Gastrocnemius medialis (tissue), 4 donors: ENCODE data around the gene KHDRBS2. TPM values are rescaled to one million over a fixed set of nuclear protein-coding genes. Genes with fewer than 3 reads are reported as not detected.

Experiments
- ATAC-seq, 2 donors: fragments of 150-250 bp; one replicate each; pipeline ENCODE4 v1.9.1; 2016
- DNase-seq, 2 donors: peaks; one replicate each; pipeline ENCODE4 v3.0.0-alpha.2; 2019
- H3K27ac ChIP-seq, 4 donors: fragments of 200-600 bp; sonication (generic); 1 replicate in 1 of 4; 2 replicates in 3 of 4; pipeline ENCODE4 v1.5.1; 2016 to 2018; ENCODE audit warnings: mild to moderate bottlenecking in 2 of 4, moderate library complexity in 1 of 4
- H3K27me3 ChIP-seq, 3 donors: fragments of 200-600 bp; sonication (generic) in 2 of 3; 1 replicate in 1 of 3; 2 replicates in 2 of 3; pipeline versions ENCODE4 v1.5.1 to v1.6.0; 2016 to 2019; ENCODE audit warnings: mild to moderate bottlenecking in 1 of 3, moderate library complexity in 1 of 3
- H3K36me3 ChIP-seq, 2 donors: fragments of 200-600 bp; sonication (generic) in 1 of 2; one replicate each; pipeline ENCODE4 v1.5.1; 2017 to 2018
- H3K4me1 ChIP-seq, 2 donors: fragments of 200-600 bp; sonication (generic) in 1 of 2; one replicate each; pipeline ENCODE4 v1.5.1; 2016 to 2017; ENCODE audit warnings: mild to moderate bottlenecking in 2 of 2
- H3K4me3 ChIP-seq, 4 donors: fragments of 200-600 bp; sonication (generic) in 3 of 4; 1 replicate in 1 of 4; 2 replicates in 3 of 4; pipeline ENCODE4 v1.5.1; 2016 to 2019; ENCODE audit warnings: mild to moderate bottlenecking in 2 of 4
- H3K9me3 ChIP-seq, 3 donors: fragments of 200-600 bp; sonication (generic) in 2 of 3; 1 replicate in 1 of 3; 2 replicates in 2 of 3; pipeline ENCODE4 v1.5.1; 2016 to 2019
- POLR2A ChIP-seq, 2 donors: fragments of 450-650 bp; IDR thresholded peaks; one replicate each; pipeline ENCODE4 v1.6.1; 2017; ENCODE audit warnings: antibody characterized with exemption in 2 of 2, mild to moderate bottlenecking in 2 of 2, moderate library complexity in 2 of 2
- in situ Hi-C, 4 donors: fragments of 200-750 bp; cut with MboI; loops; one replicate each; pipeline versions ENCODE4 v1.15.0 to v1.8.0; 2017; ENCODE audit warnings: low sequenced_read_pairs in 4 of 4
- intact Hi-C: fragments of 100-400 bp; cut with DNase I; formaldehyde crosslinking; loops from one replicate; pipeline ENCODE4 v1.15.1; 2023; ENCODE audit warnings: low total_unique reads
- total RNA-seq, 4 donors: library from RNA; depleted of rRNA; stranded (reverse); fragments of >200 nt; gene quantifications; one replicate each; pipeline versions ENCODE4 v1.1.0 to v1.2.3, GENCODE V29; 2016
- TF ChIP-seq, protein P1 (sequence below), 5 experiments: fragments of 450-650 bp in 3 of 5; fragments of 200-600 bp in 2 of 5; sonication (generic) in 2 of 5; IDR thresholded peaks in 4 of 5; conservative IDR thresholded peaks in 1 of 5; 1 replicate in 4 of 5; 2 replicates in 1 of 5; pipeline ENCODE4 v1.5.1; 2016 to 2019; ENCODE audit warnings: antibody characterized with exemption in 5 of 5, mild to moderate bottlenecking in 3 of 5, moderate library complexity in 3 of 5

KHDRBS2 gene
- total RNA-seq, 4 donors from 2014 or later: 0.44 TPM; not detected in 3

DNA sequence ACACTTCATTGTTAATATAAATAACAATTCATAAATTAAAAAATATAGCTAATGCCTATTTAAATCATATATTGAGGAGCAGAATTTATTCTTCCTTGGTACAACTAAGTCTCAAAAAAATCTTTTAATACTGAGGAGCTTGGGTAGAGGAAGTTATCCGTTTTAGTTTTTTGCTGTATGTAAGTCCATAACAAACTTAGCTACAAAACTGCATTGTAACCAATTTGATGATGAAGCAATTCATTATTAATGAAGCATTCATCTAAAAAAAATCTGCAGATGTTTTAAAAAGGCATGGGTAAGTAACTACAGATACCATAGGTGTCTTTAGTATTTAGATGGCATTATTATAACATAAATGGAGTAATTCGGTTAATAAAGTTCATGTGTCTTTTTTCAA is 1.3 kb downstream of the KHDRBS2 start:
- H3K4me3 ChIP-seq: no peak overlapping the region
- H3K9me3 ChIP-seq: no peaks in the 10 kb centered on the region
- in situ Hi-C loops: no loop called here
- H3K4me1 ChIP-seq: no peaks in the 10 kb centered on the region
- TF ChIP-seq POLR2A (IDR thresholded peaks at IDR 0.05): no peak
- TF ChIP-seq, protein P1, sequence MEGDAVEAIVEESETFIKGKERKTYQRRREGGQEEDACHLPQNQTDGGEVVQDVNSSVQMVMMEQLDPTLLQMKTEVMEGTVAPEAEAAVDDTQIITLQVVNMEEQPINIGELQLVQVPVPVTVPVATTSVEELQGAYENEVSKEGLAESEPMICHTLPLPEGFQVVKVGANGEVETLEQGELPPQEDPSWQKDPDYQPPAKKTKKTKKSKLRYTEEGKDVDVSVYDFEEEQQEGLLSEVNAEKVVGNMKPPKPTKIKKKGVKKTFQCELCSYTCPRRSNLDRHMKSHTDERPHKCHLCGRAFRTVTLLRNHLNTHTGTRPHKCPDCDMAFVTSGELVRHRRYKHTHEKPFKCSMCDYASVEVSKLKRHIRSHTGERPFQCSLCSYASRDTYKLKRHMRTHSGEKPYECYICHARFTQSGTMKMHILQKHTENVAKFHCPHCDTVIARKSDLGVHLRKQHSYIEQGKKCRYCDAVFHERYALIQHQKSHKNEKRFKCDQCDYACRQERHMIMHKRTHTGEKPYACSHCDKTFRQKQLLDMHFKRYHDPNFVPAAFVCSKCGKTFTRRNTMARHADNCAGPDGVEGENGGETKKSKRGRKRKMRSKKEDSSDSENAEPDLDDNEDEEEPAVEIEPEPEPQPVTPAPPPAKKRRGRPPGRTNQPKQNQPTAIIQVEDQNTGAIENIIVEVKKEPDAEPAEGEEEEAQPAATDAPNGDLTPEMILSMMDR (IDR thresholded peaks at IDR 0.05 in 4 of 5, conservative IDR thresholded peaks at IDR 0.05 in 1 of 5): no peak
- no peak overlapping the region for H3K27ac ChIP-seq
- H3K36me3 ChIP-seq: no peaks in the 10 kb centered on the region
- no peak for ATAC-seq
- intact Hi-C loops: no loop called here
- DNase-seq: no peak
- H3K27me3 ChIP-seq: peaks cover 0 to 8% (median 5%) of the 10 kb centered on the region in 3 donors

DNA sequence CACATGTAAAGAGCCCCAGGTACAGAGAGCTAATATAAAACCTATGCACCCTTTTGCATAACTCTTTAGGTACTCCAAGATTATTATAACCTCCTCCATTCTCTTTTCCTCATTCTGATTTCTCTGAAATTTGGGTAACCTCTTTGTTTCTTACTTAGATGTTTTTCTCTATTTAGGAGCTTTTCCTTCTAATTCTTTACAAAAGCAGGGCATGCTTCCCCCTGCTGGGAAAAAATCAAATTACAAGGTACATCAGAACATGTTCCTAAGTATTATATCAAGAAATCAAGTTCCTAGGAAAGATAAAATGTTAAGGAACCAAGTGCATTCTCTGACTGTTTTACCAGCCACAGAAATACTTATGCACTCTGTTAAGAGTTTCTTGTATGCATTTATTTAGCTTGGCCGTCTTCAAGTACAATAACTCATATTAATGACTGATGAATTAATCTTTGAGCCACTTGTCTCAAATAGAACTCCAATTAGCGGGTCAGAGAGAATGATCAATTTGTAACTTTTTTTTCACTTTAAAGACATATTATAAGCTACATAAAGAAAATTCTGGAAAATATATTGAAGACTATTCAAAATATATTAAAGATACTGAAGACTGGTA is 2.1 kb downstream of the KHDRBS2 start:
- no peak for ATAC-seq
- TF ChIP-seq, protein P1 (IDR thresholded peaks at IDR 0.05 in 4 of 5, conservative IDR thresholded peaks at IDR 0.05 in 1 of 5): peak in 2 of 5 experiments; percentile 8 to 35
- TF ChIP-seq POLR2A (IDR thresholded peaks at IDR 0.05): no peak
- no peaks in the 10 kb centered on the region for H3K4me1 ChIP-seq
- H3K4me3 ChIP-seq: no peak overlapping the region
- in situ Hi-C loops: no loop called here
- no peak overlapping the region for H3K27ac ChIP-seq
- no peak for DNase-seq
- no peaks in the 10 kb centered on the region for H3K36me3 ChIP-seq
- intact Hi-C loops: no loop called here
- peaks cover 0 to 8% (median 5%) of the 10 kb centered on the region in 3 donors for H3K27me3 ChIP-seq
- H3K9me3 ChIP-seq: no peaks in the 10 kb centered on the region

DNA sequence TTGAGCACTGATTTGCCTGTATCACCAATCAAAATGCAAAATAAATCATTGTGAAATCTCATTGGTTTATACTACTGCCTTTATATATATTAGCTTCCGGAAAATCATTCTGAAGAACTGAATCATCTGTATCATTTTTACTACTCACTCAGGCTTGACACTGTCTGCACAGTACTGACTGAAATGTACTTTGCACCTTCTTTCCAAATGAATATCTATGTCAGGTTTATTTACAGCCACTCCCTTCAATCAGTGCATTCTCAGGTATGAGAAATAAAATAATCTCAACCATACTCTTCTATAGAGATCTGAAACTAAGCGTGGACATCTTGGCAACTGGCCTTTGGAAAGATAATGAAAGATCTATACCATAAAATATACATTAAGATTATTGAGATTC is 2.7 kb downstream of the KHDRBS2 start:
- TF ChIP-seq POLR2A (IDR thresholded peaks at IDR 0.05): no peak
- TF ChIP-seq, protein P1 (IDR thresholded peaks at IDR 0.05 in 4 of 5, conservative IDR thresholded peaks at IDR 0.05 in 1 of 5): no peak
- Histone ChIP-seq H3K36me3 (no peaks in the 10 kb centered on the region), H3K4me1 (no peaks in the 10 kb centered on the region), H3K27ac (no peak overlapping the region), H3K9me3 (no peaks in the 10 kb centered on the region), H3K4me3 (no peak overlapping the region), H3K27me3 (peaks cover 0 to 8% (median 5%) of the 10 kb centered on the region in 3 donors)
- intact Hi-C loops (no loop called here), in situ Hi-C loops (no loop called here)
- ATAC-seq (no peak), DNase-seq (no peak)

DNA sequence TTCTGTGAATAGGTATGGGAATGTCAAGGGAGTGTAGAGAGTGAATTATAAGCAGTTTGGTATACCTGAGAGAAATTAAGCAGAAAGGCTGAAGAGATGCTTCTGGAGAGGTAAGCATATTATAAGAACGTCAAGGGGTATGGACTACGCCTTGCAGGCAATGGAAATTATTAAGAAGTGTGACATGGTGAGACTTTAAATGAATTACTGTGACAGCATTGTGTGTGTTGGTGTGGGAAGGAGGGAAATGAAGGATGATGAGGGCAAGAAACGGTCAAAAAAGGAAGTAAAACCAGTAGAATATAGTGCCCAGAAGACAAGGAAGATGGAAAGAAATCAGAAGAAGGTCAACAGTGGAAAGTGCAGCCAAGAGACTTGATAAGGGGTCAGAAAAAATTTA is 5.9 kb downstream of the KHDRBS2 start:
- Histone ChIP-seq H3K27me3 (no peaks in the 10 kb centered on the region), H3K4me3 (no peak overlapping the region), H3K4me1 (no peaks in the 10 kb centered on the region), H3K27ac (no peak overlapping the region), H3K9me3 (no peaks in the 10 kb centered on the region), H3K36me3 (no peaks in the 10 kb centered on the region)
- in situ Hi-C loops (no loop called here), intact Hi-C loops (no loop called here)
- DNase-seq (no peak), ATAC-seq (no peak)
- TF ChIP-seq, protein P1 (IDR thresholded peaks at IDR 0.05 in 4 of 5, conservative IDR thresholded peaks at IDR 0.05 in 1 of 5): no peak
- TF ChIP-seq POLR2A (IDR thresholded peaks at IDR 0.05): no peak

DNA sequence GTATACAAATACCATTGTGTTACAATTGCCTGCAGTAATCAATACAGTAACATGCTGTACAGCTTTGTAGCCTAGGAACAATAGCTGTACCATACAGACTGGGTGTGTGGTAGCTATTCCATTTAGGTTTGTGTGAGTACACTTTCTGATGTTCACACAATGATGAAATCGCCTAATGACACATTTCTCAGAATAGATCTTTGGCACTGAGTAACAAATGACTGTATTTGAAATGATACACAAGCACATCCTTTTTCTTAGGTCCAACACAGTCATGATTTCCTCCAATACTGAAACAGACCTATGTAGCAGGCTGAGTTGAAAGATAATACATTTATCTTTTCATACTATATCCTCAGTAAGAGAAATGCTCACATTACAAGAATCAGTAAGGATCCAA is 13.9 kb downstream of the KHDRBS2 start:
- in situ Hi-C loops: no loop called here
- H3K9me3 ChIP-seq: no peaks in the 10 kb centered on the region

More for the DNA sequence above, 13.9 kb downstream of the KHDRBS2 start:
- no peaks in the 10 kb centered on the region for H3K36me3 ChIP-seq
- no peak overlapping the region for H3K4me3 ChIP-seq
- intact Hi-C loops: no loop called here
- no peaks in the 10 kb centered on the region for H3K4me1 ChIP-seq
- ATAC-seq (no peak), DNase-seq (no peak)
- TF ChIP-seq POLR2A (IDR thresholded peaks at IDR 0.05): no peak
- no peak overlapping the region for H3K27ac ChIP-seq
- no peaks in the 10 kb centered on the region for H3K27me3 ChIP-seq
